Nephron progenitor cell (in vitro differentiated cells): ENCODE measurements around the gene PHACTR3.

Source experiments
- DNase-seq: peaks from one replicate; pipeline ENCODE4 v3.0.0; 2021
- H3K27ac Mint-ChIP-seq: 2 replicates; pipeline ENCODE4 v1.8.0; 2021; ENCODE audit warnings: mild to moderate bottlenecking, moderate library complexity, mixed read lengths
- H3K27me3 Mint-ChIP-seq: 2 replicates; pipeline ENCODE4 v1.8.0; 2021; ENCODE audit warnings: mild to moderate bottlenecking, low read depth, mixed read lengths; ENCODE audit not compliant: poor library complexity
- H3K36me3 Mint-ChIP-seq: 2 replicates; pipeline ENCODE4 v1.8.0; 2021; ENCODE audit warnings: low read depth, mixed read lengths
- H3K4me1 Mint-ChIP-seq: 2 replicates; pipeline ENCODE4 v1.8.0; 2021; ENCODE audit warnings: mixed read lengths
- H3K4me3 Mint-ChIP-seq: 2 replicates; pipeline ENCODE4 v1.8.0; 2021; ENCODE audit warnings: mild to moderate bottlenecking, moderate library complexity, mixed read lengths
- H3K9me3 Mint-ChIP-seq: 2 replicates; pipeline ENCODE4 v1.8.0; 2021; ENCODE audit warnings: mild to moderate bottlenecking, moderate library complexity, mixed read lengths
- CTCF ChIP-seq: fragments of 200-600 bp; sonication (generic); IDR thresholded peaks from 2 replicates; pipeline ENCODE4 v1.5.0; 2021; ENCODE audit warnings: antibody characterized with exemption

Gene PHACTR3

GRCh38 chr20:59782986-59783640 lies 178.8 kb downstream of the PHACTR3 start:
- Mint-ChIP-seq H3K36me3 (no peaks in the 10 kb centered on the region), H3K27ac (no peak overlapping the region), H3K4me1 (peaks cover 6% of the 10 kb centered on the region), H3K27me3 (peaks cover 11% of the 10 kb centered on the region), H3K9me3 (peaks cover 53% of the 10 kb centered on the region), H3K4me3 (no peak overlapping the region)
- peak; percentile 47 for TF ChIP-seq CTCF
- peak; percentile 76 for DNase-seq

- H3K27me3 Mint-ChIP-seq = peaks cover 17% of the 10 kb centered on the region
These were observed 179.3 kb downstream of the PHACTR3 start for GRCh38 chr20:59783641-59784010.

GRCh38 chr20:59784365-59784764 lies 180.0 kb downstream of the PHACTR3 start:
- TF ChIP-seq CTCF = no peak
- Mint-ChIP-seq H3K36me3 (no peaks in the 10 kb centered on the region), H3K9me3 (peaks cover 53% of the 10 kb centered on the region), H3K4me1 (peaks cover 6% of the 10 kb centered on the region), H3K27ac (no peak overlapping the region), H3K27me3 (peaks cover 21% of the 10 kb centered on the region), H3K4me3 (no peak overlapping the region)
- DNase-seq = no peak

More at GRCh38 chr20:59783641-59784010, 179.3 kb downstream of the PHACTR3 start:
- Mint-ChIP-seq H3K9me3 (peaks cover 53% of the 10 kb centered on the region), H3K4me1 (peaks cover 6% of the 10 kb centered on the region), H3K27ac (no peak overlapping the region), H3K4me3 (no peak overlapping the region), H3K36me3 (no peaks in the 10 kb centered on the region)
- no peak for TF ChIP-seq CTCF
- DNase-seq = no peak

GRCh38 chr20:59784791-59785668 lies 180.7 kb downstream of the PHACTR3 start:
- H3K36me3 Mint-ChIP-seq = no peaks in the 10 kb centered on the region
- no peak overlapping the region for H3K4me3 Mint-ChIP-seq
- H3K4me1 Mint-ChIP-seq = peaks cover 6% of the 10 kb centered on the region
- DNase-seq = no peak
- TF ChIP-seq CTCF = no peak
- H3K27ac Mint-ChIP-seq = no peak overlapping the region
- H3K9me3 Mint-ChIP-seq = peaks cover 54% of the 10 kb centered on the region
- peaks cover 24% of the 10 kb centered on the region for H3K27me3 Mint-ChIP-seq

- Mint-ChIP-seq H3K36me3 (no peaks in the 10 kb centered on the region), H3K27ac (no peak overlapping the region), H3K4me3 (no peak overlapping the region), H3K27me3 (peaks cover 22% of the 10 kb centered on the region), H3K4me1 (peaks cover 6% of the 10 kb centered on the region), H3K9me3 (peaks cover 54% of the 10 kb centered on the region)
- no peak for DNase-seq
- TF ChIP-seq CTCF = no peak
These were observed 181.3 kb downstream of the PHACTR3 start for GRCh38 chr20:59785669-59785959.
